HL-60 (cell line): Measurements from ENCODE around the gene PIWIL1.

Source experiments
- DNase-seq, 2 experiments: peaks; one replicate each; pipeline ENCODE4 v3.0.0-alpha.2; 2010 to 2020; ENCODE audit warnings: low read depth in 1 of 2, low spot score in 1 of 2
- H3K27ac ChIP-seq: fragments of 250-450 bp; sonication (Bioruptor Pico); replicated peaks from 2 replicates; pipeline ENCODE4 v1.5.1; 2020; ENCODE audit warnings: mild to moderate bottlenecking, moderate library complexity
- H3K27me3 ChIP-seq: fragments of 250-450 bp; sonication (Bioruptor Pico); 2 replicates; pipeline ENCODE4 v1.5.1; 2021; ENCODE audit warnings: mild to moderate bottlenecking, moderate library complexity; ENCODE audit not compliant: insufficient read depth, poor library complexity, severe bottlenecking
- H3K4me3 ChIP-seq: replicated peaks from 2 replicates; pipeline ENCODE4 v1.5.1; 2011; ENCODE audit warnings: mild to moderate bottlenecking, control low read depth, low read length; ENCODE audit not compliant: insufficient read depth
- GABPA ChIP-seq: IDR thresholded peaks from 2 replicates; pipeline ENCODE4 v1.6.1; 2012; ENCODE audit warnings: low read depth
- POLR2AphosphoS5 ChIP-seq: IDR thresholded peaks from 2 replicates; pipeline ENCODE4 v1.6.1; 2012; ENCODE audit warnings: low read depth
- SPI1 ChIP-seq: IDR thresholded peaks from 2 replicates; pipeline ENCODE4 v1.6.1; 2012; ENCODE audit warnings: low read depth, mild to moderate bottlenecking, borderline replicate concordance
- TF ChIP-seq, protein P1 (sequence below): IDR thresholded peaks from 2 replicates; pipeline ENCODE4 v1.6.1; 2012; ENCODE audit warnings: low read depth; ENCODE audit not compliant: insufficient replicate concordance
- TF ChIP-seq, protein P2 (sequence below): IDR thresholded peaks from one replicate; pipeline ENCODE4 v1.5.1; 2011; ENCODE audit warnings: low read length, control low read depth, inconsistent platforms; ENCODE audit not compliant: insufficient read depth

Gene PIWIL1

DNA sequence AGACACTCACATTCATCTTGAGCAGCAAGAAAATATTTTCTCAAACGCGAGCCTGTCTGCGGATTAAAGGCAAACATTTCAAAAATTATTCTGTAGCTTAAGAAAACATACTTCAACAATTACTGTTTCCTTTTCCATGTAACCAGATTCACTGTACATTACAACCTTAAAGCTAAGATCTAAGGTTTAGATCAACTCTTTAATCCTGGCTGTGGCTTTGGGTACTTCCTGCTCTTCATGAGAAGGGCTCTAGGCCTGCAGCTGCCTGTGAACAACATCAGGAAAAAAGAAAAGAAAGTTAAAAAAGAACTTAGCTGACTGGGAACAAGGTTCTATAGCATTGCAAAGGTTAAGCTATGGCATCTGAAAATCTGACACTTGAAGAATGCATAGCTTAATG lies 21.4 kb upstream of the PIWIL1 start:
- H3K27me3 ChIP-seq = no peaks in the 10 kb centered on the region
- DNase-seq = no peak
- H3K4me3 ChIP-seq = no peak overlapping the region
- no peak for TF ChIP-seq POLR2AphosphoS5
- no peak for TF ChIP-seq GABPA
- TF ChIP-seq, protein P1, sequence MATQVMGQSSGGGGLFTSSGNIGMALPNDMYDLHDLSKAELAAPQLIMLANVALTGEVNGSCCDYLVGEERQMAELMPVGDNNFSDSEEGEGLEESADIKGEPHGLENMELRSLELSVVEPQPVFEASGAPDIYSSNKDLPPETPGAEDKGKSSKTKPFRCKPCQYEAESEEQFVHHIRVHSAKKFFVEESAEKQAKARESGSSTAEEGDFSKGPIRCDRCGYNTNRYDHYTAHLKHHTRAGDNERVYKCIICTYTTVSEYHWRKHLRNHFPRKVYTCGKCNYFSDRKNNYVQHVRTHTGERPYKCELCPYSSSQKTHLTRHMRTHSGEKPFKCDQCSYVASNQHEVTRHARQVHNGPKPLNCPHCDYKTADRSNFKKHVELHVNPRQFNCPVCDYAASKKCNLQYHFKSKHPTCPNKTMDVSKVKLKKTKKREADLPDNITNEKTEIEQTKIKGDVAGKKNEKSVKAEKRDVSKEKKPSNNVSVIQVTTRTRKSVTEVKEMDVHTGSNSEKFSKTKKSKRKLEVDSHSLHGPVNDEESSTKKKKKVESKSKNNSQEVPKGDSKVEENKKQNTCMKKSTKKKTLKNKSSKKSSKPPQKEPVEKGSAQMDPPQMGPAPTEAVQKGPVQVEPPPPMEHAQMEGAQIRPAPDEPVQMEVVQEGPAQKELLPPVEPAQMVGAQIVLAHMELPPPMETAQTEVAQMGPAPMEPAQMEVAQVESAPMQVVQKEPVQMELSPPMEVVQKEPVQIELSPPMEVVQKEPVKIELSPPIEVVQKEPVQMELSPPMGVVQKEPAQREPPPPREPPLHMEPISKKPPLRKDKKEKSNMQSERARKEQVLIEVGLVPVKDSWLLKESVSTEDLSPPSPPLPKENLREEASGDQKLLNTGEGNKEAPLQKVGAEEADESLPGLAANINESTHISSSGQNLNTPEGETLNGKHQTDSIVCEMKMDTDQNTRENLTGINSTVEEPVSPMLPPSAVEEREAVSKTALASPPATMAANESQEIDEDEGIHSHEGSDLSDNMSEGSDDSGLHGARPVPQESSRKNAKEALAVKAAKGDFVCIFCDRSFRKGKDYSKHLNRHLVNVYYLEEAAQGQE = no peak
- no peak for TF ChIP-seq SPI1
- TF ChIP-seq, protein P2, sequence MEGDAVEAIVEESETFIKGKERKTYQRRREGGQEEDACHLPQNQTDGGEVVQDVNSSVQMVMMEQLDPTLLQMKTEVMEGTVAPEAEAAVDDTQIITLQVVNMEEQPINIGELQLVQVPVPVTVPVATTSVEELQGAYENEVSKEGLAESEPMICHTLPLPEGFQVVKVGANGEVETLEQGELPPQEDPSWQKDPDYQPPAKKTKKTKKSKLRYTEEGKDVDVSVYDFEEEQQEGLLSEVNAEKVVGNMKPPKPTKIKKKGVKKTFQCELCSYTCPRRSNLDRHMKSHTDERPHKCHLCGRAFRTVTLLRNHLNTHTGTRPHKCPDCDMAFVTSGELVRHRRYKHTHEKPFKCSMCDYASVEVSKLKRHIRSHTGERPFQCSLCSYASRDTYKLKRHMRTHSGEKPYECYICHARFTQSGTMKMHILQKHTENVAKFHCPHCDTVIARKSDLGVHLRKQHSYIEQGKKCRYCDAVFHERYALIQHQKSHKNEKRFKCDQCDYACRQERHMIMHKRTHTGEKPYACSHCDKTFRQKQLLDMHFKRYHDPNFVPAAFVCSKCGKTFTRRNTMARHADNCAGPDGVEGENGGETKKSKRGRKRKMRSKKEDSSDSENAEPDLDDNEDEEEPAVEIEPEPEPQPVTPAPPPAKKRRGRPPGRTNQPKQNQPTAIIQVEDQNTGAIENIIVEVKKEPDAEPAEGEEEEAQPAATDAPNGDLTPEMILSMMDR = no peak
- H3K27ac ChIP-seq = no peak overlapping the region

DNA sequence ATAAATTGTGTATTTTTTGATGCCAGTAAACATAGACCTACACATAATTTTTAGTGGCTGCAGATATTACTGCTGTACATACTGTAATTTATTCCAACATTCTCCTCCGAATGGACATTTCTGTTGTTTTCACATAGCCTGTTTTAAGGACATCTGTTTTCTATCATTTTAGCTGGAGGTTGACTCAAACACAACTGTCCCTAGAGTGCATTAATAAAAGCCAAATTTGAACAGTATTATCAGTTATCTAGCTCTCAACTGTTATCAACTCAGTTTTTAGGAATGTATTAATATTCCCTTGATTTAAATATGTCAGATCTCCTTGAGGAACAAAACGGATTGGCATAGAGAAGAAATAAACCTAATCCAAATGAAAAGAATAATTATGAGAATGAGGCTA lies 17.2 kb upstream of the PIWIL1 start:
- H3K27ac ChIP-seq = no peak overlapping the region
- TF ChIP-seq, protein P2 = no peak
- no peak for TF ChIP-seq POLR2AphosphoS5
- no peak for TF ChIP-seq GABPA
- TF ChIP-seq SPI1 = no peak
- TF ChIP-seq, protein P1 = no peak
- no peaks in the 10 kb centered on the region for H3K27me3 ChIP-seq
- DNase-seq = no peak
- H3K4me3 ChIP-seq = no peak overlapping the region

DNA sequence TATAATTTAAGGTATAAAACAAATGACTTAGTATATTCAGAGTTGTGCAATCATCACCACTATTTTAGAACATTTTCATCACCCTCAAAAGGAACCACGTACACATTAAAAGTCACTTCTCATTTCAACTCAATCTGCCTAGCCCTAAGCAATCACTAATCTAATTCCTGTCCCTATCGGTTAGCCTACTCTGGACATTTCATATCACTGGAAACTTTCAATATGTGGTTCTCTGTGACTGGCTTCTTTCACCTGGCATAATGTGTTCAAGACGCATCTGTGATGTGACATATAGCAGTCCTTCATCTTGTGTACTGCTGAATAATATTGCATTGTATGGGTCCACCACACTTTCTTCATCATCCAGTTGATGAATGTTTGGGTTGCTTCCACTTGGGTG lies 15.4 kb upstream of the PIWIL1 start:
- TF ChIP-seq, protein P1 = no peak
- Histone ChIP-seq H3K27me3 (no peaks in the 10 kb centered on the region), H3K4me3 (no peak overlapping the region), H3K27ac (no peak overlapping the region)
- DNase-seq = no peak

DNA sequence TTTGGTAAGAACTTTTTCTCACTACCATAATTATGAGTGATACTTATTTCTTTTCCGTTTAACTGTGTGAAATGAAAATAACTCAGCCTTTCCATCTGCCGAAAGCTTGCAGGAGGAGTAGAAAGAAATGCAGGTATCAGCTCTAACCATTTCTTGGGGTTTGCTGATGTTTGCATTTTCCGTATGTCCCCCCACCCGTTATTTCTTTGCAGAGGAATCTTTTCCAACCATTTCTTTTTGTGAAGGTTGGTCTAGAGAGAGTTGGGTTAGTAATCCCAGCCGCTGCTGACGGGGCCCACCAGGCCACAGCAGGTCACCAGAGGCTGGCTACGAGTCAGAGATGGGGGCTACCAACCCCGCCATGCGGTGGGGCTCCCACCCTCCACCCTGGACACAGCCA lies 7.0 kb upstream of the PIWIL1 start:
- no peak for DNase-seq
- no peaks in the 10 kb centered on the region for H3K27me3 ChIP-seq

More for the DNA sequence above, 7.0 kb upstream of the PIWIL1 start:
- Histone ChIP-seq H3K27ac (no peak overlapping the region), H3K4me3 (no peak overlapping the region)
- TF ChIP-seq SPI1 = no peak
- no peak for TF ChIP-seq GABPA
- TF ChIP-seq, protein P1 = no peak
- TF ChIP-seq POLR2AphosphoS5 = no peak
- TF ChIP-seq, protein P2 = no peak
